Thyroid gland (tissue), 4 donors: ENCODE measurements around the gene SLC25A26. TPM values are rescaled to one million over a fixed set of nuclear protein-coding genes. Genes with fewer than 3 reads are reported as not detected.

Source experiments
- DNase-seq, 2 donors: peaks; one replicate each; pipeline ENCODE4 v3.0.0-alpha.2; 2019
- H3K27ac ChIP-seq, 3 donors: fragments of 200-600 bp; sonication (generic); 1 replicate in 2 of 3; 2 replicates in 1 of 3; pipeline ENCODE4 v1.5.1; 2016 to 2019; ENCODE audit warnings: mild to moderate bottlenecking in 1 of 3, moderate library complexity in 1 of 3
- H3K27me3 ChIP-seq: fragments of 200-600 bp; sonication (generic); one replicate; pipeline ENCODE4 v1.5.1; 2019
- H3K36me3 ChIP-seq, 2 donors: fragments of 200-600 bp; sonication (generic); one replicate each; pipeline ENCODE4 v1.5.1; 2016 to 2019
- H3K4me1 ChIP-seq, 2 donors: fragments of 200-600 bp; sonication (generic); one replicate each; pipeline ENCODE4 v1.5.1; 2017 to 2019
- H3K4me3 ChIP-seq, 3 donors: fragments of 200-600 bp; sonication (generic); replicated peaks in 1 of 3; 1 replicate in 2 of 3; 2 replicates in 1 of 3; pipeline ENCODE4 v1.5.1; 2016; ENCODE audit warnings: mild to moderate bottlenecking in 1 of 3
- H3K9me3 ChIP-seq: fragments of 200-600 bp; sonication (generic); one replicate; pipeline ENCODE4 v1.5.1; 2017
- POLR2A ChIP-seq, 2 donors: fragments of 450-650 bp; IDR thresholded peaks; one replicate each; pipeline ENCODE4 v1.6.1; 2017; ENCODE audit warnings: antibody characterized with exemption in 2 of 2, mild to moderate bottlenecking in 2 of 2, moderate library complexity in 1 of 2
- WGBS, 2 donors: methylation state at CpG; one replicate each; pipeline ENCODE4 v1.1.5; 2017; 5-methylcytosine and 5-hydroxymethylcytosine counted together
- intact Hi-C: fragments of 100-400 bp; cut with DNase I; formaldehyde crosslinking; loops from one replicate; pipeline ENCODE4 v1.15.1; 2023
- total RNA-seq, 4 donors: library from RNA; depleted of rRNA; stranded (reverse); fragments of >200 nt; gene quantifications; one replicate each; pipeline ENCODE4 v1.2.3, GENCODE V29; 2016
- TF ChIP-seq, protein P1 (sequence below), 6 experiments: fragments of 200-600 bp in 3 of 6; fragments of 450-650 bp in 3 of 6; sonication (generic) in 3 of 6; IDR thresholded peaks; one replicate each; pipeline ENCODE4 v1.5.1; 2016 to 2019; ENCODE audit warnings: antibody characterized with exemption in 6 of 6, mild to moderate bottlenecking in 2 of 6, inconsistent platforms in 1 of 6, moderate library complexity in 1 of 6

SLC25A26 gene
- total RNA-seq, 4 donors from 2014 or later, result 30.9 to 34.7 (median 32.4) TPM

- no peak overlapping the region for H3K27ac ChIP-seq
Observed at GRCh38 chr3:66386925-66387650, 166.3 kb downstream of the SLC25A26 start.

DNA sequence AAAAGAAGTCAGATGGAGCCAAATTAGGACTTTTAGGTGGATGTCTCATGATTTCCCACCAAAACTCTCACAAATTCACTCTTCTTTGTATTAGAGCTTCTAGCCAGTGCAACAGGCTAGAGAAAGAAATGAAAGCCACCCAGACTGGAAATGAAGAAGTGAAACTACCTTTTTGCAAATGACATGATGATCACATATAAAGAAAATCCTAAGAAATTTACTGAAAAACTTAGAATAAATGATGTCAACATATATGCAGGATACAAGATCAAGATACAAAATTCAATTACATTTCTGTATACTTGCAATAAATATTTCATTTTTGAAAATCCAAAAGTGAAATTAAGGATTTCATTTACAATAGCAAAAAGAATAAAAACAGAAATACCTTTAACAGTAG lies 169.2 kb downstream of the SLC25A26 start:
- intact Hi-C loops, result no loop called here
- no peak for DNase-seq
- Histone ChIP-seq H3K4me1 (peaks cover 13 to 26% of the 10 kb centered on the region in 2 donors), H3K9me3 (no peaks in the 10 kb centered on the region), H3K27ac (no peak overlapping the region), H3K4me3 (no peak overlapping the region), H3K36me3 (peaks cover 6 to 7% of the 10 kb centered on the region in 2 donors), H3K27me3 (no peaks in the 10 kb centered on the region)
- TF ChIP-seq, protein P1, sequence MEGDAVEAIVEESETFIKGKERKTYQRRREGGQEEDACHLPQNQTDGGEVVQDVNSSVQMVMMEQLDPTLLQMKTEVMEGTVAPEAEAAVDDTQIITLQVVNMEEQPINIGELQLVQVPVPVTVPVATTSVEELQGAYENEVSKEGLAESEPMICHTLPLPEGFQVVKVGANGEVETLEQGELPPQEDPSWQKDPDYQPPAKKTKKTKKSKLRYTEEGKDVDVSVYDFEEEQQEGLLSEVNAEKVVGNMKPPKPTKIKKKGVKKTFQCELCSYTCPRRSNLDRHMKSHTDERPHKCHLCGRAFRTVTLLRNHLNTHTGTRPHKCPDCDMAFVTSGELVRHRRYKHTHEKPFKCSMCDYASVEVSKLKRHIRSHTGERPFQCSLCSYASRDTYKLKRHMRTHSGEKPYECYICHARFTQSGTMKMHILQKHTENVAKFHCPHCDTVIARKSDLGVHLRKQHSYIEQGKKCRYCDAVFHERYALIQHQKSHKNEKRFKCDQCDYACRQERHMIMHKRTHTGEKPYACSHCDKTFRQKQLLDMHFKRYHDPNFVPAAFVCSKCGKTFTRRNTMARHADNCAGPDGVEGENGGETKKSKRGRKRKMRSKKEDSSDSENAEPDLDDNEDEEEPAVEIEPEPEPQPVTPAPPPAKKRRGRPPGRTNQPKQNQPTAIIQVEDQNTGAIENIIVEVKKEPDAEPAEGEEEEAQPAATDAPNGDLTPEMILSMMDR (IDR thresholded peaks at IDR 0.05), result no peak
- TF ChIP-seq POLR2A (IDR thresholded peaks at IDR 0.05), result no peak

More at GRCh38 chr3:66386925-66387650, 166.3 kb downstream of the SLC25A26 start:
- intact Hi-C loops, result no loop called here
- no peak overlapping the region for H3K4me3 ChIP-seq
- WGBS, 2 donors, result 77 to 88% methylated on average over 6 to 7 of the region's 7 CpGs
- peaks cover 33 to 36% of the 10 kb centered on the region in 2 donors for H3K36me3 ChIP-seq
- H3K9me3 ChIP-seq, result no peaks in the 10 kb centered on the region
- peaks cover 10 to 11% of the 10 kb centered on the region in 2 donors for H3K4me1 ChIP-seq
- DNase-seq, result no peak
- no peaks in the 10 kb centered on the region for H3K27me3 ChIP-seq
- no peak for TF ChIP-seq POLR2A (IDR thresholded peaks at IDR 0.05)
- TF ChIP-seq, protein P1 (IDR thresholded peaks at IDR 0.05), result no peak

- Histone ChIP-seq H3K27me3 (no peaks in the 10 kb centered on the region), H3K27ac (no peak overlapping the region), H3K36me3 (peaks cover 5 to 18% of the 10 kb centered on the region in 2 donors), H3K9me3 (no peaks in the 10 kb centered on the region), H3K4me3 (no peak overlapping the region), H3K4me1 (peaks cover 4 to 15% of the 10 kb centered on the region in 2 donors)
- DNase-seq, result no peak
- intact Hi-C loops, result no loop called here
- WGBS, 2 donors, result 85 to 87% methylated on average over 3 of the region's 3 CpGs
- TF ChIP-seq, protein P1 (IDR thresholded peaks at IDR 0.05), result no peak
- no peak for TF ChIP-seq POLR2A (IDR thresholded peaks at IDR 0.05)
Observed at GRCh38 chr3:66392512-66392911, 171.7 kb downstream of the SLC25A26 start.

DNA sequence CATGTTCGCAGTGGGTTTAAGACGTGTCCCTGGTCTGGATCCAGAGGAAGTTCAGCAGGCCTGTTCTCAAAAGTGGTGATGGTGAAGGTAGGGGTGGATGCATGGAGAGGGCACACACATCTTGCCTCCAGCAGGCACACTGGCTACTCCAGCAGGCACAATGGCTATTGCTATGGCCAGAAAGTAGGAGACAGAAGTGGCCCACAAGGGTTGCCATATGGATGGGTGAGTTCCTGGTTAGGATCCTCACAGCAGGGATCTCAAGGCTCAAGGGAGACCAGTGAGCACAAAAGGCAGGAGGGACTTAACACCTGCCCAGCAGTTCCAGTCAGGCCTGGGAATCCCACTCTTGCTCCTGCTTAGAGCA lies 172.1 kb downstream of the SLC25A26 start:
- TF ChIP-seq, protein P1 (IDR thresholded peaks at IDR 0.05), result no peak
- no peak for TF ChIP-seq POLR2A (IDR thresholded peaks at IDR 0.05)
- peaks cover 5 to 21% of the 10 kb centered on the region in 2 donors for H3K36me3 ChIP-seq
- no peaks in the 10 kb centered on the region for H3K27me3 ChIP-seq
- 93 to 100% methylated on average over 2 of the region's 2 CpGs for WGBS, 2 donors
- H3K4me3 ChIP-seq, result no peak overlapping the region
- no peak overlapping the region for H3K27ac ChIP-seq
- H3K4me1 ChIP-seq, result peaks cover 4 to 15% of the 10 kb centered on the region in 2 donors
- intact Hi-C loops, result no loop called here
- DNase-seq, result no peak
- no peaks in the 10 kb centered on the region for H3K9me3 ChIP-seq

DNA sequence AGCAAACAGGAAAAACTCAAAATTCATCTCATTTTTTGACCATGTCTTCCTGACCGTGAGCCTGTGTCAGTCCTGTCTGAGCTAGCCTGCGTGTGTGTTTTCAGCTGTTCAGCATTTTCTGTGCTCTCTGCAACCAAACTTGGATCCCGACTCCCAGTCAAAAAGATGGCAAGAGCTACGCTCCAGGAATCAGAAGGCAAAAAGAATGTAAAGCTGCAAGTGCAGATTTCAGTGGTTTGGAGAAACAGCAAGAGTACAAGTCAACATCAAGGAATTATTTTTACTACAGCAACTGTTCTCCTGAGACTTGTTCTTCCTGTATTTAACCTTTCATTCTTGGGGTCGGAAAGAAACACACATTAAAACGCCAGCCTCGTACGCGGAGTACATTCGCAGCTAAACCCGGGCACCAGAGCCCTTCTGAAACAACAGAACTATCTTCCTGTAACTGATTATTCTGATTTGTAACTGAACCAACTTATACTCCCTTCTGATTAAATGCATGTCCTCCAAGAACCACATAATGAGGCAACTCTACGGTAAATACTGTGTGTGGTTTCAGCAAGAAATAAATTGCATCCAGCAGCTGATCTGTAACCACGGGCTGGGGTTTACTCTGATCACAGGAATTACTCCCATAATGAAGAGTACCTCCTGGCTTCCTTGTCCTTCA lies 172.7 kb downstream of the SLC25A26 start:
- Histone ChIP-seq H3K4me1 (peaks cover 4 to 15% of the 10 kb centered on the region in 2 donors), H3K36me3 (peaks cover 8 to 21% of the 10 kb centered on the region in 2 donors), H3K9me3 (no peaks in the 10 kb centered on the region), H3K27me3 (no peaks in the 10 kb centered on the region), H3K4me3 (no peak overlapping the region), H3K27ac (no peak overlapping the region)
- intact Hi-C loops, result no loop called here
- TF ChIP-seq, protein P1 (IDR thresholded peaks at IDR 0.05), result no peak
- TF ChIP-seq POLR2A (IDR thresholded peaks at IDR 0.05), result no peak
- 58 to 60% methylated on average over 13 of the region's 13 CpGs for WGBS, 2 donors
- no peak for DNase-seq
